ENCODE measurements around the gene CTDNEP1.

The CTDNEP1 gene

GRCh38 chr17:7279448-7279847 lies 27.9 kb upstream of the CTDNEP1 start:
- DNase-seq, result no peak

- no peak for DNase-seq
Measured at GRCh38 chr17:7266784-7267183, 15.2 kb upstream of the CTDNEP1 start.

GRCh38 chr17:7263801-7264078 lies 12.2 kb upstream of the CTDNEP1 start:
- DNase-seq, result no peak

GRCh38 chr17:7262935-7263800 lies 11.6 kb upstream of the CTDNEP1 start:
- DNase-seq, result no peak

- DNase-seq, result no peak
Measured at GRCh38 chr17:7262192-7262934, 10.8 kb upstream of the CTDNEP1 start, which contains the start of gene CLDN7. CLDN7 (minus strand) TSS chr17:7262478; CDS start chr17:7262043, 435 bp downstream.

- DNase-seq, result no peak
Measured at GRCh38 chr17:7261379-7262191, 10.1 kb upstream of the CTDNEP1 start.

GRCh38 chr17:7260651-7261378 lies 9.3 kb upstream of the CTDNEP1 start:
- DNase-seq, result peak in 1 of 2 donors; percentile 23

- no peak for DNase-seq
Measured at GRCh38 chr17:7260151-7260550, 8.6 kb upstream of the CTDNEP1 start.

GRCh38 chr17:7259555-7259889 lies 8.0 kb upstream of the CTDNEP1 start:
- DNase-seq, result no peak

- DNase-seq, result no peak
Measured at GRCh38 chr17:7258731-7259554, 7.4 kb upstream of the CTDNEP1 start.

- DNase-seq, result no peak
Measured at GRCh38 chr17:7256766-7257456, 5.4 kb upstream of the CTDNEP1 start.

- no peak for DNase-seq
Measured at GRCh38 chr17:7254511-7254910, 3.0 kb upstream of the CTDNEP1 start.

- DNase-seq, result no peak
Measured at GRCh38 chr17:7253082-7253481, 1.5 kb upstream of the CTDNEP1 start.

- DNase-seq, result peak; percentile 86 to 99
Measured at GRCh38 chr17:7252176-7253043, 876 bp upstream of the CTDNEP1 start, which contains the start of gene ELP5. ELP5 (plus strand) TSS chr17:7252215; CDS start chr17:7252551, 336 bp downstream.

- no peak for DNase-seq
Measured at GRCh38 chr17:7250695-7251627, 573 bp downstream of the CTDNEP1 start.

GRCh38 chr17:7249830-7250229 lies 1.7 kb downstream of the CTDNEP1 start:
- no peak for DNase-seq

GRCh38 chr17:7249214-7249613 lies 2.3 kb downstream of the CTDNEP1 start:
- DNase-seq, result no peak

- DNase-seq, result no peak
Measured at GRCh38 chr17:7248796-7249195, 2.7 kb downstream of the CTDNEP1 start.

- DNase-seq, result no peak
Measured at GRCh38 chr17:7246779-7247178, 4.8 kb downstream of the CTDNEP1 start.

All from stimulated activated CD4-positive, alpha-beta T cell treated with anti-CD3 and anti-CD28 coated beads, Interleukin-2, amount 100 ng/mL, for 48 hours (primary cell).